ENCODE results near the gene DLG1.

- TF ChIP-seq POLR2A (IDR thresholded peaks at IDR 0.05; ENCODE audit: borderline replicate concordance, extremely low read depth, insufficient read depth, insufficient read length) (no peak), CTCF (IDR thresholded peaks at IDR 0.05 in 2 of 3, conservative IDR thresholded peaks at IDR 0.05 in 1 of 3; ENCODE audit: borderline replicate concordance in 1 of 3, insufficient read depth in 1 of 3, low read depth in 2 of 3, low read length in 2 of 3) (no peak), CEBPB (IDR thresholded peaks at IDR 0.05; ENCODE audit: low read depth) (no peak), EZH2 (IDR thresholded peaks at IDR 0.05) (no peak), SP1 (IDR thresholded peaks at IDR 0.05; ENCODE audit: low read depth) (no peak), EZH2phosphoT487 (IDR thresholded peaks at IDR 0.05; ENCODE audit: borderline replicate concordance) (no peak), SRF (IDR thresholded peaks at IDR 0.05; ENCODE audit: low read depth) (no peak), ZNF274 (IDR thresholded peaks at IDR 0.05; ENCODE audit: low read depth, low read length) (no peak), POLR2AphosphoS5 (IDR thresholded peaks at IDR 0.05; ENCODE audit: low read depth, low read length) (no peak), RAD21 (IDR thresholded peaks at IDR 0.05; ENCODE audit: low read depth) (no peak)
- TF ChIP-seq, protein P1, sequence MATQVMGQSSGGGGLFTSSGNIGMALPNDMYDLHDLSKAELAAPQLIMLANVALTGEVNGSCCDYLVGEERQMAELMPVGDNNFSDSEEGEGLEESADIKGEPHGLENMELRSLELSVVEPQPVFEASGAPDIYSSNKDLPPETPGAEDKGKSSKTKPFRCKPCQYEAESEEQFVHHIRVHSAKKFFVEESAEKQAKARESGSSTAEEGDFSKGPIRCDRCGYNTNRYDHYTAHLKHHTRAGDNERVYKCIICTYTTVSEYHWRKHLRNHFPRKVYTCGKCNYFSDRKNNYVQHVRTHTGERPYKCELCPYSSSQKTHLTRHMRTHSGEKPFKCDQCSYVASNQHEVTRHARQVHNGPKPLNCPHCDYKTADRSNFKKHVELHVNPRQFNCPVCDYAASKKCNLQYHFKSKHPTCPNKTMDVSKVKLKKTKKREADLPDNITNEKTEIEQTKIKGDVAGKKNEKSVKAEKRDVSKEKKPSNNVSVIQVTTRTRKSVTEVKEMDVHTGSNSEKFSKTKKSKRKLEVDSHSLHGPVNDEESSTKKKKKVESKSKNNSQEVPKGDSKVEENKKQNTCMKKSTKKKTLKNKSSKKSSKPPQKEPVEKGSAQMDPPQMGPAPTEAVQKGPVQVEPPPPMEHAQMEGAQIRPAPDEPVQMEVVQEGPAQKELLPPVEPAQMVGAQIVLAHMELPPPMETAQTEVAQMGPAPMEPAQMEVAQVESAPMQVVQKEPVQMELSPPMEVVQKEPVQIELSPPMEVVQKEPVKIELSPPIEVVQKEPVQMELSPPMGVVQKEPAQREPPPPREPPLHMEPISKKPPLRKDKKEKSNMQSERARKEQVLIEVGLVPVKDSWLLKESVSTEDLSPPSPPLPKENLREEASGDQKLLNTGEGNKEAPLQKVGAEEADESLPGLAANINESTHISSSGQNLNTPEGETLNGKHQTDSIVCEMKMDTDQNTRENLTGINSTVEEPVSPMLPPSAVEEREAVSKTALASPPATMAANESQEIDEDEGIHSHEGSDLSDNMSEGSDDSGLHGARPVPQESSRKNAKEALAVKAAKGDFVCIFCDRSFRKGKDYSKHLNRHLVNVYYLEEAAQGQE (IDR thresholded peaks at IDR 0.05; ENCODE audit: low read depth) = no peak
- TF ChIP-seq, protein P2, sequence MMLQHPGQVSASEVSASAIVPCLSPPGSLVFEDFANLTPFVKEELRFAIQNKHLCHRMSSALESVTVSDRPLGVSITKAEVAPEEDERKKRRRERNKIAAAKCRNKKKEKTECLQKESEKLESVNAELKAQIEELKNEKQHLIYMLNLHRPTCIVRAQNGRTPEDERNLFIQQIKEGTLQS (IDR thresholded peaks at IDR 0.05) = no peak
- TF ChIP-seq, protein P3, sequence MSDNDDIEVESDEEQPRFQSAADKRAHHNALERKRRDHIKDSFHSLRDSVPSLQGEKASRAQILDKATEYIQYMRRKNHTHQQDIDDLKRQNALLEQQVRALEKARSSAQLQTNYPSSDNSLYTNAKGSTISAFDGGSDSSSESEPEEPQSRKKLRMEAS (IDR thresholded peaks at IDR 0.05) = no peak
Measured at GRCh38 chr3:197249542-197249941, 48.9 kb downstream of the DLG1 start.

All from HCT116 (cell line).